ENCODE data around the gene PDCD1LG2. TPM values are rescaled to one million over a fixed set of nuclear protein-coding genes. Genes with fewer than 3 reads are reported as not detected.
A peak's percentile ranks its signal among the peaks of the same experiment; 100 is the strongest.
"Not testable (repeated sequence)": the region's sequence is repeated elsewhere in the genome, so short reads cannot be mapped to it uniquely, and the experiment has no call there.

The PDCD1LG2 gene
- total RNA-seq, 6 donors from 2014 or later, result 1.0 to 10.6 (median 3.2) TPM

DNA sequence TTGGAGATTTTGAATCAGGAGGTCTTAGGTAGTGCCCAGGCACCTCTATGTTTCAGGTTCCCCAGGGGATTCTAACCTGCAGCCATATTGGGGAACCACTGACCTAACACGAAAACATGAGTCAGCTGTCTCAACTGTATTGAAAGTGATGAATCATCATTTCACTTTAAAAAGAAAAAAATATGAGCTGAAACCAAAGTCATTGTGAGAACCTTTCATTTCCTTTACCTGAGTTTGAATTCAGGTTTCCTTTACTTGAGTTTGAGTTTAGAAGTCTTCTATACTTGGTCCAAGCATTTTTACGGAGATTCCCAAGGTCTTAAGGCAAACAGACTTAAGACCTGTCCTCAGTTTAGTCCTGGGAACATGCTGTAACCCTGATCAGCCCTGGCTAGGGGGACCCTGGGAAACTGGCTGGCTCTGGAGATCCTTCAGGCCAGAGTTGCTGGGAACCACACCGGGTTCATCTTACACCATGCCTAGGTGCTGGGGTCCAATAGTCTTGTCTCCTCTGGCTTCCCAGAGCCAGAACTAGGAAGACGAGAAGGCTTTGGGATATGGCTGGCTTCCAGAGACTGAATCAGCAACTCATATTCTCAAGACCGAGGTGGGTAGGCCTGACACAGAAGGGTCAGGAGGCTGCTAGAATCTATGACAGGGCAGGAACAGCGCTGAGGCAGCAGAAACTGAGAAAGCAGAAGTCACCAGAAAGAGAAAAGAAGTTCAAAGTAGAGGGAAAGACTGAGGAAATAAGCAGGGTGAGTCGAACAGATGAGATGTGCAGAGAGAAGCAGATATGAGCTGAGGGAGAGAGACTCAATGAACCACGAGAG is 16.4 kb upstream of the PDCD1LG2 start:
- peak in 1 of 2 donors; percentile 69 for DNase-seq
- Histone ChIP-seq H3K27ac (peak overlapping the region; percentile 31 to 71 (median 54)), H3K27me3 (no peaks in the 10 kb centered on the region), H3K4me3 (no peak overlapping the region), H3K36me3 (no peaks in the 10 kb centered on the region), H3K4me1 (peaks cover 0 to 9% (median 6%) of the 10 kb centered on the region in 4 donors), H3K9me3 (no peaks in the 10 kb centered on the region)
- ATAC-seq (ENCODE audit: low FRiP score in 2 of 2), result peak; percentile 74 to 87
- WGBS, 2 donors, result 59 to 69% methylated on average over 8 of the region's 8 CpGs
- TF ChIP-seq POLR2AphosphoS5 (IDR thresholded peaks at IDR 0.05), result no peak
- TF ChIP-seq EP300 (IDR thresholded peaks at IDR 0.05), result no peak
- TF ChIP-seq, protein P1, sequence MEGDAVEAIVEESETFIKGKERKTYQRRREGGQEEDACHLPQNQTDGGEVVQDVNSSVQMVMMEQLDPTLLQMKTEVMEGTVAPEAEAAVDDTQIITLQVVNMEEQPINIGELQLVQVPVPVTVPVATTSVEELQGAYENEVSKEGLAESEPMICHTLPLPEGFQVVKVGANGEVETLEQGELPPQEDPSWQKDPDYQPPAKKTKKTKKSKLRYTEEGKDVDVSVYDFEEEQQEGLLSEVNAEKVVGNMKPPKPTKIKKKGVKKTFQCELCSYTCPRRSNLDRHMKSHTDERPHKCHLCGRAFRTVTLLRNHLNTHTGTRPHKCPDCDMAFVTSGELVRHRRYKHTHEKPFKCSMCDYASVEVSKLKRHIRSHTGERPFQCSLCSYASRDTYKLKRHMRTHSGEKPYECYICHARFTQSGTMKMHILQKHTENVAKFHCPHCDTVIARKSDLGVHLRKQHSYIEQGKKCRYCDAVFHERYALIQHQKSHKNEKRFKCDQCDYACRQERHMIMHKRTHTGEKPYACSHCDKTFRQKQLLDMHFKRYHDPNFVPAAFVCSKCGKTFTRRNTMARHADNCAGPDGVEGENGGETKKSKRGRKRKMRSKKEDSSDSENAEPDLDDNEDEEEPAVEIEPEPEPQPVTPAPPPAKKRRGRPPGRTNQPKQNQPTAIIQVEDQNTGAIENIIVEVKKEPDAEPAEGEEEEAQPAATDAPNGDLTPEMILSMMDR (IDR thresholded peaks at IDR 0.05), result no peak
- TF ChIP-seq POLR2A (IDR thresholded peaks at IDR 0.05), result no peak

DNA sequence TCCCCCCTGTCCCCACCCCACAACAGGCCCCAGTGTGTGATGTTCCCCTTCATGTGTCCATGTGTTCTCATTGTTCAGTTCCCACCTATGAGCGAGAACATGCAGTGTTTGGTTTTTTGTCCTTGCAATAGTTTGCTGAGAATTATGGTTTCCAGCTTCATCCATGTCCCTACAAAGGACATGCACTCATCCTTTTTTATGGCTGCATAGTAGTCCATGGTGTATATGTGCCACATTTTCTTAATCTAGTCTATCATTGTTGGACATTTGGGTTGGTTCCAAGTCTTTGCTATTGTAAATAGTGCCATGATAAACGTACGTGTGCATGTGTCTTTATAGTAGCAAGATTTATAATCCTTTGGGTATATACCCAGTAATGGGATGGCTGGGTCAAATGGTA is 15.6 kb upstream of the PDCD1LG2 start:
- not testable (repeated sequence) for H3K4me3 ChIP-seq; H3K4me1 ChIP-seq; H3K9me3 ChIP-seq; ATAC-seq (ENCODE audit: low FRiP score in 2 of 2); DNase-seq; H3K36me3 ChIP-seq; H3K27ac ChIP-seq; H3K27me3 ChIP-seq
- WGBS, 2 donors, result 62 to 65% methylated on average over 3 of the region's 3 CpGs

DNA sequence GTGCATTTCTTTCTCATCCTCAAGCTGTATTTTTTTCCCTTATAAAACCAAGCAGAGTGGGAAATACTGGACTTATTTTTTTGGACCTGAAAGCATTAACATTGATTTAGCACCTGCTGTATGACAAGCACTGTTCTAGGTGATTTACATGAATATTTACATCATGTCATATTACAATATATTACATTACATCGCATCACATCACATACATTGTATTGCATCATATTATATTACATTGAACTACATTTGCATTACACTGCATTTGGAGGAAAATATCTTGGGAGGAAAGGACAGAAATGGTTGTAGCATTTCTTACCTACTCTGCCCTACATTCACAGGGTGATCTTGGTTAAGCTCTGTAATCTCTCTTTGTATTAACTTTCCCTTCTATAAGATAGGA is 11.2 kb upstream of the PDCD1LG2 start:
- 91 to 93% methylated on average over 1 of the region's 1 CpG for WGBS, 2 donors
- Histone ChIP-seq H3K4me3 (no peak overlapping the region), H3K27ac (peak overlapping the region; percentile 56 to 88 (median 72)), H3K27me3 (no peaks in the 10 kb centered on the region), H3K9me3 (no peaks in the 10 kb centered on the region), H3K4me1 (peaks cover 10 to 24% (median 17%) of the 10 kb centered on the region in 4 donors), H3K36me3 (no peaks in the 10 kb centered on the region)
- no peak for ATAC-seq (ENCODE audit: low FRiP score in 2 of 2)
- no peak for TF ChIP-seq POLR2AphosphoS5 (IDR thresholded peaks at IDR 0.05)
- TF ChIP-seq POLR2A (IDR thresholded peaks at IDR 0.05), result no peak
- no peak for TF ChIP-seq EP300 (IDR thresholded peaks at IDR 0.05)
- TF ChIP-seq, protein P1 (IDR thresholded peaks at IDR 0.05), result no peak
- no peak for DNase-seq

DNA sequence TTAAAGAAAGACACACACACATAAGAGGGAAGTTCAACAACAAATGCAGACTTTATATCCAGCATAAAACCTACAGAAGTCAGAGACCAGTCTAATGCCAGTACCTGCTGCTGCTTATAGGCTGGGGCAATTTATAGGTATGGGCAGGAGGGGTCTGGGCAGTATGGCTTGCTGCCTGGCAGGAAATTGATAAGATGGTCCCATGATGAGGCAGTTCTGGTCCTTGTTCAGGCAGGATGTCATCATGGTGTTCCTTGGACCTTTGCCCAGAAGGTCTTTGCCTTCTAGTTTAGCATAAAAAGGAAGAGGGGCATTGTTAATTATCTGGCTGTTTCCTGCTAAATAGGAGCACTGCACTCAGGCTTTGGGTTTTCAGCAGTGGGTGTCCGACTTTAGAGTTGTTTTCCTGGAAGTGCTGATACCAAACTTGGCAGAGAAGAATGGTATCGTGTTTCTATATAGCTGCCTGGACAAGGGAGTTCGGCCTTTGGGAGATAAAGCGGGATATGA is 10.4 kb upstream of the PDCD1LG2 start:
- TF ChIP-seq POLR2A (IDR thresholded peaks at IDR 0.05) (peak in 1 of 4 donors; percentile 8), EP300 (IDR thresholded peaks at IDR 0.05) (peak; percentile 35 to 89 (median 71)), POLR2AphosphoS5 (IDR thresholded peaks at IDR 0.05) (peak; percentile 66 to 75)
- TF ChIP-seq, protein P1 (IDR thresholded peaks at IDR 0.05), result no peak
- Histone ChIP-seq H3K4me1 (peaks cover 10 to 24% (median 17%) of the 10 kb centered on the region in 4 donors), H3K27me3 (no peaks in the 10 kb centered on the region), H3K9me3 (no peaks in the 10 kb centered on the region), H3K36me3 (no peaks in the 10 kb centered on the region), H3K4me3 (no peak overlapping the region), H3K27ac (peak overlapping the region; percentile 56 to 88 (median 74))
- ATAC-seq (ENCODE audit: low FRiP score in 2 of 2) (peak in 1 of 2 donors; percentile 20), DNase-seq (peak in 1 of 2 donors; percentile 45)
- 51 to 53% methylated on average over 4 of the region's 4 CpGs for WGBS, 2 donors

DNA sequence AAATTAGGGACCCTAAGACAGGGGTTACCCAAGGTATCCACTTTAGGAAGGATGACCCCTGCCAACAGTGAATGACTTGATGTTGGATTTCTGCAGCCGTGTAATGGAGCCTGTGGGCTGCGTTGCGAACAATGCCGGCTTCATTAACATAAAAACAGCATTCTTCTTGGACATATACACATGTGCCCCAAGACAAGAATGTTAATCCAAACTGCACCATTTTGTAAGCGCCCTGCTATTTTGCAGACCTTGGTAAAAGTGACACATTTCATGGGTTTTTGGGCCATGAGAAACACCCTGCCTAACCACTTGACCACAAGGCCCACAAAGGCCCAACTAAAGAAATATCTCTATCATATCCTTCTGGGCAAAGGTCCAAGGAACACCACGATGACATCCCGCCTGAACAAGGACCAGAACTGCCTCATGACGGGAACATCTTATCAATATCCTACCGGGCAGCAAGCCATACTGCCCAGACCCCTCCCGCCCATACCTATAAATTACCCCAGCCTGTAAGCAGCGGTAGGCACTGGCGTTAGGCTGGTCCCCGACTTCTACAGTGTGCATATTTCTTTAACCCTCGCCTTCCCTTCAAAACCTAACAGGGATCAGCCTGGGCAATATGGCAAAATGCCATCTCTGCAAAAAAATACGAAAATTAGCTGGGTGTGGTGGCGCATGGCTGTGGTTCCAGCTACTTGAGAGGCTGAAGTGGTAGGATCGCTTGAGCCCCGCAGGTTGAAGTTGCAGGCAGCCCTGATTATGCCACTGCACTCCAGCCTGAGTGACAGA is 9.7 kb upstream of the PDCD1LG2 start:
- Histone ChIP-seq H3K27ac (peak overlapping the region; percentile 56 to 88 (median 74)), H3K9me3 (no peaks in the 10 kb centered on the region), H3K27me3 (no peaks in the 10 kb centered on the region), H3K36me3 (no peaks in the 10 kb centered on the region), H3K4me1 (peaks cover 10 to 24% (median 17%) of the 10 kb centered on the region in 4 donors), H3K4me3 (no peak overlapping the region)
- WGBS, 2 donors, result 30 to 40% methylated on average over 18 of the region's 18 CpGs
- DNase-seq (peak in 1 of 2 donors; percentile 40), ATAC-seq (ENCODE audit: low FRiP score in 2 of 2) (peak in 1 of 2 donors; percentile 26)
- TF ChIP-seq, protein P1 (IDR thresholded peaks at IDR 0.05), result no peak
- TF ChIP-seq POLR2AphosphoS5 (IDR thresholded peaks at IDR 0.05), result peak; percentile 71 to 83
- peak in 1 of 4 donors; percentile 29 for TF ChIP-seq POLR2A (IDR thresholded peaks at IDR 0.05)
- TF ChIP-seq EP300 (IDR thresholded peaks at IDR 0.05), result peak in 3 of 4 donors; percentile 66 to 77 (median 68)

Data from upper lobe of left lung (tissue), 6 donors.